ENCODE measurements around the gene SPOCK2. TPM values are rescaled to one million over a fixed set of nuclear protein-coding genes. Genes with fewer than 3 reads are reported as not detected.

SPOCK2 gene, protein sequence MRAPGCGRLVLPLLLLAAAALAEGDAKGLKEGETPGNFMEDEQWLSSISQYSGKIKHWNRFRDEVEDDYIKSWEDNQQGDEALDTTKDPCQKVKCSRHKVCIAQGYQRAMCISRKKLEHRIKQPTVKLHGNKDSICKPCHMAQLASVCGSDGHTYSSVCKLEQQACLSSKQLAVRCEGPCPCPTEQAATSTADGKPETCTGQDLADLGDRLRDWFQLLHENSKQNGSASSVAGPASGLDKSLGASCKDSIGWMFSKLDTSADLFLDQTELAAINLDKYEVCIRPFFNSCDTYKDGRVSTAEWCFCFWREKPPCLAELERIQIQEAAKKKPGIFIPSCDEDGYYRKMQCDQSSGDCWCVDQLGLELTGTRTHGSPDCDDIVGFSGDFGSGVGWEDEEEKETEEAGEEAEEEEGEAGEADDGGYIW
- 0.29 to 0.82 TPM (median 0.45 TPM) in 5 replicates for total RNA-seq (2022; extraction: Qiagen RNA extraction; ENCODE audit: low read depth)

GRCh38 chr10:72087969-72088888 lies at the start of gene SPOCK2:
TSS of gene SPOCK2 (minus strand) at chr10:72088551. CDS start at chr10:72088328, 223 bp downstream.

Other genes starting within 250 kb of the SPOCK2 start
- gene PSAP, start 237.3 kb downstream of the SPOCK2 start, total RNA-seq (2022; extraction: Qiagen RNA extraction; ENCODE audit: low read depth) = 628 to 949 TPM (median 867 TPM) in 5 replicates
- 31.8 to 48.4 TPM (median 41.8 TPM) in 5 replicates for gene CHST3, start 124.2 kb downstream of the SPOCK2 start, total RNA-seq (2022; extraction: Qiagen RNA extraction; ENCODE audit: low read depth)
- 67.4 to 87.5 TPM (median 82.6 TPM) in 5 replicates for gene ANAPC16, start 127.5 kb upstream of the SPOCK2 start, total RNA-seq (2022; extraction: Qiagen RNA extraction; ENCODE audit: low read depth)
- gene ASCC1, start 127.7 kb upstream of the SPOCK2 start, total RNA-seq (2022; extraction: Qiagen RNA extraction; ENCODE audit: low read depth) = 33.2 to 43.1 TPM (median 36.1 TPM) in 5 replicates
- gene DDIT4, start 185.4 kb upstream of the SPOCK2 start, total RNA-seq (2022; extraction: Qiagen RNA extraction; ENCODE audit: low read depth) = 184 to 316 TPM (median 293 TPM) in 5 replicates

All from A549 treated with ZK216348 at 1 μM for 4 hours (cell line).